NCI-H2107 treated with DMSO at 0.1 percent for 48 hours (cell line): ENCODE results near the gene SH3TC1.

Experiments used
- DNase-seq: peaks from one replicate; lab custom pipeline; 2025; ENCODE audit not compliant: unreplicated experiment; lab: John Stamatoyannopoulos, UW

Gene SH3TC1

DNA sequence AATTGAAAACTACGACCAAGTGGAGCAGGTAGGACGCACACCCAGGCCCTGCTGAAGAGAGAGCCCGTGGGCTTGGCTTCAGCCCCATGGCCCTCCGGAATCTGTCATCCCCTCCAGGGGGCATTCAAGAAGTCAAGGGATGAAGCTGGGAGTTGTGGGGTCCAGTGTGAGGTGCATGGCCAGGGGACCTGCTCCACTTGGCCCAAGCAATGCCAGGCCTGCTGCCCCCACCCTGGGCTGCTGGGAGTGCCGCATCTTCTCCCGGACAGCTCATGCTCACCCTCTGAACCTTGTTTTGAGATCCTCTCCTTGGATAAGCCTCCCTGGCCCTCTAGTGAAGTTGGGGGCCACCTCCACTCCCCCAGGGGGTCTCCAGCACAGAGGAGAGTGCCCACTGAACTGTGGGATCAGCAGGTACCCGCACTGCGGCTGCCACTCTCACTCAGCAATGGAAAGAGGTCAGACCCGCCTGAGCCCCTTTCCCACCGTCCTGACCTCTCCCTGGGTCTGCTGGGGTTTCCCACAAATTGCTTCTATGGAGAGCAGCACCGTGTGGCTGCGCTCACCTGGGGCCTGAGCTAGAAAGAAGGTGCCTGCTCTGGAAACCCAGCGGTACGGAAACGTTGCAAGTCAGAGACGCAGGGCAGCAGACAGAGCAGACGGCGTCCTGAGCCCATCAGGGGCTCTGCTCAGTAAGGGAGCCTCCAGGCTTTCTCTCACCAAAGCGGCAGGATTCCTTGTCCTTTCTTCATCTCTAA lies 35.5 kb upstream of the SH3TC1 start:
- no peak for DNase-seq

DNA sequence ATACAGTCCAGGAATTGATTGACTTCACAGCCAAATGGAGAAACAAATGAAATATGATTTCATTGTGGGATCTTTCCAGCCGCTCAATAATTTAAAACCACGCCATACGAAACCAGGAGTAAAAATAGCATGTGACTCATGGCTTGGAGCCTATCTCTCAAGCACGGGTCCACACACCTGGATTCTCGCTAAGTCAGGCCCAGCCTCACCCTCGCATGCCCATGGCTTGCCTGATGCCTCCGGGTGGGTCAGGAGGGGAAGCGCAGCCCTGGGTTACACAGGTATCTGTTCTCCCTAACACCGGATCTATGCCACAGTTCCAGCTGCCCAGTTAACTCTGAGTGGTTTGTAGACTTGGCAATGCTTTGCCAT lies 34.9 kb upstream of the SH3TC1 start:
- DNase-seq: peak; percentile 8

DNA sequence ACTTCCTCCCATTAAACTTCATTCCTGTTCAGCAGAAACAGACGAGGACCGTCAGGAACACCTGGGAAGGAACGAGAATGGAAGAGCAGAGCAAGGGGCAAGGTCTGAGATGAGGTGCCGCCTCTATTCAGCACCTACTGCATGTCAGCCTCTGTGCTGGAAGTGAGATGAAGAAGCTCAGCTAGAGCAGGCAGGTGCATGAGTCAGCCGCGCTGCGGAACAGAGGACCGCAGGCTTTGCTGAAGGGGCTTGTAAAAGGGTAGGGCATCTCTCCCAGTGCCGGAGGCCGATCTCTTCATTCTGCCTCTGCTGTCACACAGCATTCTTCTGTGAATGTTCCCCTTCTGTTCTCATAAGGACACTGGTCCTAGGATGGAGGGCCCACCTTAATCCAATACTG lies 34.4 kb upstream of the SH3TC1 start:
- DNase-seq: no peak

DNA sequence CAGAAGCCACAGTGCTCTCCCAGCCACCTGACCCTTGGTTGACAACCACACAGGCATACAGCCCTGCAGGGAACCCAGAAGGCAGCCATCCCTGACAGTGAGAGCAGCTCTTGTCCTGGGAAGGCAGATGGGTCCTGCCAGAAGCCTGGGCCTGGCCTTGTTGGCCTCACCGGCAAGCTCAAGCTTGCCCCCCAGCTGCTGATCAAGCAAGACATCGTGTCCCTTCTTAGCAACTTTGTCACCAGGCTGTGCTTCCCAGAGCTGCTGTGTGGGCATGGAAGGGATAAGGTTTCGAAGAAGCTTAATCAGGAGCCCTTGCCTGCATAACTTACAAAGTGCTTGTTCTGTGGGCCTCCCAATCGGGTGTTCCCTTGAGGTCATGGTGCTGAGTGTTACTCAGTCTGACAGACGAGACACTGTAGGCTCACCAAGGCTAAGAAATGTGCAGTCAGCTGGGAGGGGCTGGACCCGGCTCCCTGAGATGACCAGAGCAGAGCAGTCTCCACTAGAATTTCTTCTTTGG lies 33.7 kb upstream of the SH3TC1 start:
- DNase-seq: no peak

DNA sequence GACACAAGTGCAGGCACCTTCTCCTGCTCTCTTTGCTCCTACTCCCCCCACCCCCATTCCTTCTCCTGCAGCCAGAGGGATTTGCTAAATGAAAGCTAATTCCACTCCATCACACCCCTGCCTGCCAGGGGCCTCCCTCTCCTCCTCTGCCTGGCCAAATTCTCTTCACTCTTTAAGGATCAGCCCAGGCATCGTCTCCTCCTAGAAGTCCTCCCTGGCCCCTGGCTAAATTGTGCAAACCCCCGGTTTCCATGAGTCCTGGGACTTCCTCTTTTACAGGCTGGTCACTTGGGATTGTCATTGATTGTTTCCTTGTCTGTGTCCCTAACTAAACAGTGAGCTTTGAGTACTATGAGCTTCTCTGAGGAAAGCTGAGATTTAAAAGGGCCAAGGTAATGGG lies 31.8 kb upstream of the SH3TC1 start:
- no peak for DNase-seq

DNA sequence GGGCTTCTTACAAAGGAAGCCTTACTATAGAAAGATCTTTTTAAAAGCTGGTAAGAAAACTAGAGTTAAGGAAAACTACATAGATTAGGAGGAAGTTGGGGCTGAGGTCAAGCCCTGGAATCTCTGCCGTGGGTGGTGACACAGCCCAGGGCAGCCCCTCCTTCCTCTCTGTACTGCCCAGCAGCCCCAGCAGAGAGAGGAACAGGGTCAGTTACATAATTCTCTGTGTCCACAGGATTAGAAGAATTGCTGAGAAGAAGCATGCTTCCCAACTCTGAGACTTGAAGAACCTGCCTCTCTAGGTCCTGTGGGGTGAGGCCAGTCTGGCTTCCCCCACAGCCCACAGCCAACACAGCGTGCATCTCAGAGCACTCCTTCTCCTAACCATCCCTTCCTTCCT lies 31.3 kb upstream of the SH3TC1 start:
- no peak for DNase-seq

DNA sequence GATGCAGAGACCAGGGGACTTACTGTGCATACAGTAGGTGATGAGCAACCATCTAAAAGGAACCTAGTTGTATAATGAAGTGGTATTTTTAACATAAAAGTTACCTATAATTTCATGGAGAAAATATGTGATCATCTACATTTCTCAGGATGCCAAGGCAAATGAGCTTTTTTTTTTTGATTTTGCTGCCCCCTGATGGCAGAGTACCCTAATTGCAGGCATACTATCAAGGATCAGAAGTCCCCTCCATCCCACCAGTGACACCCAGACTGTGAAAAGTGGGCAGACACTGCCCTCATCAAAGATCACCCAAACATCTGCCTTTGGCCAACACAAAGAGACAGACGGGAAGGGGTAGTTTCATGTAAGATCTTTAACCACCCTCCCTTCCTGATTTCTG lies 30.9 kb upstream of the SH3TC1 start:
- DNase-seq: no peak

DNA sequence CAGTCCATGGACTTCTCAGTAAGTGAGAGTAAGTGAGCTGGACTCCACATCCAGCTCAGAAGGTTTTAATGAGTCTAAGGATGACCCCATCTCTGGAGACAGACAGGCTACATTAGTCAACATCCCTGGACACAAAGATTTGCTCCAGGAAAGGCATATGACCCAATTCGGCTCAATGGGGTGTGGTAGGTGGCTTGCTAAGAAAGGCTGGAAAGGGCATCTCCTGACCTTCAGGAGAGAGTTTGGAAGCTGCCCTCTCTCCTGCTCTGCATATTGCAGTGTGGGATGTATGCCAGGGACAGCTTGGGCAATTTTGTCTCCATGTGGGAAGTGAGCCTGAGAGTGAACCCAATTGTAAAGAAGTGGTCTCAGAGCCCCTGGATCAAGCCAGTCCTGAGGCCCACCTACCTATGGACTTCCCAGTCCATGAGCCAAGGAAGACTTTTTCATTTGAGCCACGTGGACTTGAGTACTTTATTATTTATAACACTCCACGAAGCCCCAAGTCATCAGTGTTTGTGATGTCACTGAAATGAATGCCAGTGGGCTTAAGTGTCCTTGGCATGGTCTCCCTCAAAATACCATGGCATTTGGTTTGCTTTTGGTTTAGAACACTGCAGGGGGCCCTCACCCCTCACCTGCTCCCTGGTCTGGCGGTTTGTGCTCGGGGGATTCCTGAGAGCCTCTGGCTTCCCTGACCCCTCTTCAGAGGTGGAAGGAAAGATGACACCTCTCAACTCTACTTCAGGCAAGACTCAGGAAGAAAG lies 30.1 kb upstream of the SH3TC1 start:
- DNase-seq: no peak

DNA sequence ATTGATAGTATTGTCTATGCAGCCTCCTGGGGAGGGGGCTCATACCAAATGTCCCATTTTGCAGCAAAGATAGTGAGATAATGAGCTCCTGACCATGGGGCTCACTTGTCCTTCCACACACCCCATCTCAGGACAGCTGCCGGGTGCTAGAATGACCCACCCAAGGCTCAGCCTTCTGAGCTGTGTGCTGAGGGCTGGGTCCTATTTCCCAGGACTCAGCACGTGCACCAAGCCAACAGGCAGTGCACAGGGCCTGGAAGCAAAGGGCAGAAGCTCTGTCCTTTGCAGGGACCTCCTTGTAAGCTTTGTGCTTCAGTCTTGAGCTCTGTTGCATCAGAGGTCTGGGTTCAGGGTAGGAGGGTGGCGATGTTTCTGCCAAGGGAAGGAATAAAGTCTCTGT lies 29.3 kb upstream of the SH3TC1 start:
- no peak for DNase-seq

DNA sequence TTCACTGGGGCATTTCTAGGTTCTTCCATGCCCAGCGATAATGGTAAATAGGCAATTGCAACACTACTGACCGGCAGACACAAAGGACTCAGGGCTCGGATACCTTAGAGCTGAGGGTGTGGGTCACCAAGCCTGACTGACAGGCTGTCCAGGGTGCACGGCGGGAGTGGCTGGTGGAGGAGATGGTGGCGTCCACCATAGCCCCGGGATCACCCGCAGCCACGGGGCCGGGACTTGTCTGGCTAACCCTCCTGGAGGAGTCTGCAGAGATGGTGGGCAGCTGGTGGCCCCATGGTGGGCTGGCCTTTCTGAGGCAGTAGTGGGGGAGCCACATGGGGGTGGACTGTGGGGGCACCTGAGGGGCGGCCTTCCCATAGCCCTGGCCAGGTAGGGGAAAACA lies 28.7 kb upstream of the SH3TC1 start:
- DNase-seq: no peak

DNA sequence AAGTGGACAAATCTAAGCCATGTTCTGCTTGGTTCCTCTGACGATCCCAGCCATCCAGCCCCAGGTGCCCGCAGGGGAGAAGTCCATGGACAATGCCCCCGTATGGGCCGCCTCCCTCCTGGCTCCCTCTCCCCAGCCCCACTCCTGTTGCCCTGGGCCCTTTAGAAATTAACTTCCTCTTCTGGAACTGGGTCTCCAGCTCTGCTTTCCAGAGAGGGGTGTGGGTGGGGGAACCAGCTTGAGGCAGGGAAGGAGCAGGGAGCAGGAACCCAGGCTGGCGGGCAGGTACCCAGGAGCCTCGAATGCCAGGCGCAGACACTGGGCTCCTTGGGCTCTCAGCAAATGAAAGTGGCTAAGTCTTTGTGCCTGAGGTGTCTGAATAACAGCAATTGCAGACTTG lies 27.8 kb upstream of the SH3TC1 start:
- no peak for DNase-seq

DNA sequence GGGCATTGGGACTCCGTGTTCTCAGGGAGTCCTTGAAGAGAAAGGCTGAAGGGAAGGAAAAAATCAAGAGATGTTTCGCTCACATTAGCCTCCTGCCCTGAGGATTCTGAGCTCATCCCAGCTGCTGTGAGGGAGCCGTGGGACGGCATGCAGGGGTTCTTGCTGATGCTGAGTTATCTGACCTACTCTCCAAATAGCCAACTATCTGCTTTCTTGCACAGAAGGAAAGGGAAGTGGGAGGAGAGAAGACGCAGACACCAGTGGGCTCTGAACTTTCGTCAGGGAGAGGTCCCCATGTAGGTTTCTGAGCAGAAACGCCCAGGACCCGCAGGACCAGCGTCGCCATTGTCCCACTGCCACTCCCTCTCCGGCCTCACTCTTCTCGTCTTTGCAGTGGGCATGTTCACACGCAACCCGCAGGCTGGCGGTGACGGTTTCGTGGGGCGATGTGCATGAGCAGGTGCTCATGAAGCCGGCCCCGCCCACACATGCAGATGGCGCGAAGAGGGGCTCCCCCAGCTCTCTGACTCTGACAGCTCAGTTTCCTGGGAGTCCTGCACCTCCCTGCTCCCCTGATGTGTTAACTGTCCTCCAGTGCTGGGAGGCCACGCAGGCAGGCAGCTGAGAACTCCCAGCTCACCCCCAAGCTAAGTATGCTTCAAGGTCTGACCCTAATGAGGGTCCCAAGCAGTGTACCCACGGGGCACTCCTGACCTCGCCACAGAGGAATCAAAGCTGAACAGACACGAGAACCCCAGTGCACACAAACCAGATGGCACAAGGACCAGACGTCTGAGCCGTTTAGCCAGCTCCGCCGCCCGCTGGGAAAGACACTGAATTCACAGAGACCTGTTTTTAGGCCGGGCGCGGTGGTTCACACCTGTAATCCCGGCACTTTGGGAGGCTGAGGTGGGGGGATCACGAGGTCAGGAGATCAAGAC lies 26.8 kb upstream of the SH3TC1 start:
- no peak for DNase-seq

DNA sequence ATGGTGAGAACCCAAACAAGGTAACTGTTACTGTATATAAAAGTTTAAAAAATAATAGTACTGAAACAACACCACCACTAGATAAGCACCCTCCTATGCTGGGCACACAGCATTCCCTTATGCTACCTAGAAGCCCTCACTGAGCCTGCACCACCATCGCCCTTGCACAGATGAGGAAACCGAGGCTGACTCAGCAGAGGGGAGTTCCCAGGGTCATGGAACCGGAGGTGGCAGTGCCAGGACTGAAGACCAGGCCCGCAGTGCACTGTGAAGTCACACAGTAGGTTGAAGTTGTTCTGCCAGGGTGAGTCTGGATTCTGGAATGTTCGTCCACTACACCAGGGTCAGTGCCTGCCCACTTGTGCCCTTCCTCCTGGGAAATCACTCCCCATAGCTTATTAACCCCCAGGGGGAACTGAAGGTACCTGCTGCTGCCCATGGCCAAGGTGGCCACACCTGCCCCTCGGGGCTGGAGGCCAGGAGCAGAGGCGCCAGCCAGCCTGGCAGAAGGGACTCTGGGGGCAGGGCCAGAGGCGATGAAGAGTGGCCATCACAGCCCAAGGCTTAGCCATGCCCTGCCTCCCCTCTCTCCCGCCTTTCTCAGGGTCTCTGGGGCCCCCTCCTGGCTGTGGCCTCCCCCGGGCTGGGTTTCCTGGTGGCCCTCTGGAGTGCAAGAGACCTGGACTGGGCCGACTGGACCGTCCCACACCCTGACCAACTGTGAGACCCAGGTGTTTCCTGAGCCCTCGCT lies 25.4 kb upstream of the SH3TC1 start:
- DNase-seq: no peak

DNA sequence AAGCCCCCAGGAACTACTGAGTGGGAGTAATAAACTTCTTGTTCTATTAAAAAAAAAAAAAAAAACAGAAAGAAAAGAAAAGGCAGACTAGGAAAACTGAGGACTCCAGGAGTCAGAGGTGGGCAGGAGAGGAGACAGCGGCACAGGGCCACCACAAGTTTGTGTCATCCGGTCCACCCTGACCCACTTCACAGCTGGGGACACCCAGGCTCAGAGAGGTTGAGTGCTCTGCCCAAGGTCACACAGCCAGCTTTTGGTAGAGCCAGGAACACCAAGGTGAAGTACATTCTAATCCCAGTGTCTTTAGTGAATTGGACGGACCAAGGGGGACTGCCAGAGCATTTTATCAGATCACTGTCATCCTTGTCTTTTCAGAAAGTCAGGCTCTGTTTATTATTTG lies 24.1 kb upstream of the SH3TC1 start:
- DNase-seq: no peak

DNA sequence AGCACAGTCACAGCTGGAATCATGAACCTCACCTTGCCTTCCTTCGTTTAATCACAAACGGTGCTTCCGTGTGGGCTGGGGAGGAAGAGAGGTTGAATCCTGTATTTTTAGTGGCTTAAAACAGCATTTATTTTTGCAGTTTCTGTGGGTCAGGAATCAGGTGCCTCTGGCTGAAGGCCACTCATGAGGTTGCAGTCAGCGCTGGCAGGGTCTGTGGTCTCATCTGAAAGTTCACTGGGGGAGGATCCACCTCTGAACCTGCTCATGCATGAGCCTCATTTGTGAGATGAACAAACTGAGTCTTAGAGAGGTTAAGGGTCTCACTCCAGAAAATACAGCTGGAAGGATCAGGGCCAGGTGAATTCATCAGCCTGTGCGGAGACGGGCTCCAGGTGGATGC lies 23.4 kb upstream of the SH3TC1 start:
- DNase-seq: no peak

DNA sequence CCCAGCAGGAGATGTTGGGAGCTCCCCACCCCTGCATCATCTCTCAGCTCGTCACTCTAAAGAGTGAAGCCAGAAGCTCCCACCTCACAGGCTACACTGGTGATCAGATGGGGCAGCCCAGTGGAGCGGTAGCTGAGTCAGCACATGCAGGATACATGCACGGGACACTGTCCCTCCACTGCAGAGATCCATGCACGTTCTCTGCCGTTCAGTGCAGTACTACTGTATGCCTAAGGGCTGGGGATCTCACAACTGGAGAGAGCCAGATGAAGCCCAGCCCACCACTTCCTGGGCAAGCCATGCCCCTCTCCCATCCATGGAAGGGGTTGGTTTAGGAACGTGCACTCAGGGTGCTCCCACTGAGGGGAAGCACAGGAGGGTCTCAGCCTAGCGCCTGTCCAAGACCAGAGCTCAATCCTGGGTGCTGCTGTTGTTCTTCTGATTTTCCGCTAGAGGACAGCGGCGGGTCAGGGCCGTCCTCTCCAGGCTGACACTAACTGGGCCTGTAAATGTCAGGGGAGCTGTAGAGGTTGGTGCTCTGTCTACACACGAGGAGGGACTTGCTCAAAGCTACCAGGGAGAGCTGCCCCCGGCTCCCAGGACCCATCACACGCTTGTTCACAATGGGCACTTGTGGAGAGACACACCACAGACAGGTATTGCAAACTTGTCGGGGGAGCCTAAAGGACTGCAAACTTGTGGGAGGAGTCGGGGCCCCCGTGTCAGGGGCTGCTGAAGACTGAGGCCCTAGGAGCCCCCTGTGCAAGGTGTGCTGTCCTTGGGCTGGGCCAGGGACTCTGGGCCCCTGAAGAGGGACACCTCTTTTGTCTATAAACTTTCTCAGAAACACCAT lies 22.3 kb upstream of the SH3TC1 start:
- peak; percentile 19 for DNase-seq

DNA sequence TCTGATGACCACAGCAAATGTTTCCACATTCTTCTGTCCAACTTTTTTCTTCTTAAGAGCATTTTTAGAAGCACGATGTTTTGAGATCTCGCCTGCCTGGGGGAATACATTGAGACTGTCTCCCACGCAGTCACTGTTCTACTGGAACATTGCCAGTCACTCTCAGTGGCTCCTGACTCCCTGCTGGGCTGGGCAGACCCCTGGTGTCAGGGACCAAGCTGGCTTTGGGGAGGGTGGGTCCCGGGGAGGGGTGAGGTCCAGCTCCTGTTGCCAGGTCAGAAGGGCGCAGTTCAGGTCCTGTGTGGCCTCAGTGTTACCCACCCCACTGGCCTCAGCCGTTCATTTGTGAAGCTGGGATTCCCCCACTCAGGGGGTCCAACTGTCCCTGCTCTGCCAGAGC lies 21.5 kb upstream of the SH3TC1 start:
- no peak for DNase-seq

DNA sequence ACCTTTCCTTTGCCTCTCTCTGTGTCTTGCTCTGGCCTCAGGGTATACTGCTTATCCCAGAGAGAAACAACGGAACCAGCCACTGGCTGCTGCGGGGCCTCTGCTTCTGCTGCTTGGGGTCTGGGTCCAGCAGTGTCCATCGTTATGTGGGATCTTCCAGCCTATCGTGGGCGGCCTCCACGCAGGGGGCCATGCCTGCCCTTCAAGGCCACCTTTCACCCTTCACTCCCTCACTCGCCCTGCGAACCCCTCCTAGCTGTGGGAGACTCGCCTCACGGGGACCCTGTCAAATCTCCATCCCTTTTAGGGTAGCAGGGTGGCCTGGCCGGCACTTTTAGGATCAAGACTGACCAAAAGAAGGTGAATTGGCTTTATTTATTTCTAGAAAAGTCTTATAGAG lies 21.1 kb upstream of the SH3TC1 start:
- no peak for DNase-seq

DNA sequence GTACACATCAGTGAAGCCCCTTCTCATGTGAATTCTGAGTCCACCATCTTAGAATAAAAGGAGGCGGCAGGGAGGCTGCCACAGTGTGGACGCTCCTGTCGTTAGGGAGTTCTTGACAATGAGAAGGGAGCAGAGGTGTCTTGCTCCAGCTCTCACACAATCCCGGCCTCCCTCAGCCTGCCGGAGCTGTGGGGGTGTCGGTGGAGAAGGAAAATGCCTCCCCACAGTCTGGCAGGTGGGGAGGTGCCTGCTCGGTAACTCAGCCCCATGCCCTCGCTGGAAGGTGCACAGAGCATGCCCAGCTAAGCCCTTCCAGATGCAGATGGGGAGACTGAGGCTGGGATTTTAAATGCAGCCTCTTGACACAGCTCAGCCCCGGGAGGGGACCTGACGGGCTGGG lies 20.0 kb upstream of the SH3TC1 start:
- no peak for DNase-seq

DNA sequence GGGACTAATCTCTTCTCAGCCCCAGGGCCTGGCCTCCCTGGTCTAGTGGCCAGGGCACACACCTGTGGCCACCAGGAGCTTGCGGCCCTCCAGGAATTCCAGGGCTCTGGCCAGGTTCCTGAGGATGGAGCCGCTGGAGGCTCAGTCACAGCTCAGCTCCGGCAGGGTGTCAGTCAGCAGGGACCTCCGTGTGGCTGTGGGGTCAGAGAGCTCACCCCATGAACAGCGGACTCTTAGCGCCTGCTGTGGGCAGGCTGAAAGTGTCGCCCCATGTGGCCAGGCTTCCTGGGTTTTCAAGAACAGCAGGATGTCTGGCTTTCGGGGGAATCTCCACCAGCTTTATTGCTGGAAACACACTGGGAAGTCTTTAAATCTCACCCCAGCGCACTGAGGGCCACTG lies 19.3 kb upstream of the SH3TC1 start:
- DNase-seq: no peak
